ENCODE measurements around the gene ENTR1.

The ENTR1 gene

DNA sequence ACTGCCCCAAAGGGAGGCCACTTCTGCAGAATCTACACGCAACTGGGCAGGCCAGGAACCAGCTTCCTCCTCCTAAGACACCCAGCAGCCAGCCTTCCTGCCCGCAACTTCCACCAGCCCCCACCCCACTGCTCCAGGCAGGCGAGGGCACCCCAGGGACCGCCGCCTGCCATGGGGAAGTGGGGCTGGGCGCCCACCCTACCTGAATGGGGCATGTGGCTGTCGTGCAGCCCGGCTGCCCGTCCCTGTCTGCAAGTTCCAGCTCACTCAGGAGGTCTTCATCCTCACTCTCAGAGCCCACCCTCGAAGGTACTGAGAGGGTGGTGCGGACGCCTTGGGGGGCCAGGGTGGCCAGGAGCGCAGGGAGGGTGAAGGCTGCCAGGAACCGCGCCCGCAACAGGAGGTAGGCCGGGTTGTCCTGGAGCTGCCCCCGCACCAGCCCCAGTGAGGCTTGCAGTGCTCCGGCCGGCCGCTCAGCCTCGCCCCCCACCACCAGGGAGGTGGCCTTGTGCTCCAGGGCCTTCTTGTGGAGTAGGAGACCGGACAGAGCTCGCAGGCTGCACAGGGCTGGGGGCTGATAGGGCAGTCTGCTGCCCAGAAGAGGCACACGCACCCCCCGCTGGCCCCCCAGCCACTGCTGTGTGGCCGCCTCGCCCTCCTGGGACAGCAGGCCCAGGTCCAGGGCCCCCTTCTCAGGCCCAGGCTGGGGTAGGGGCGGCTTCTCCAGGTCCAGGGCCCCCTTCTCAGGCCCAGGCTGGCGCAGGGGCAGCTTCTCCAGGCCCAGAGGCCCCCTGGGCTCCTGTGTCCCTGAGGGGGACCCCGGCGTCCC, 32.9 kb downstream of the ENTR1 start:
- DNase-seq: no peak
- TF ChIP-seq CTCF (IDR thresholded peaks at IDR 0.05; ENCODE audit: low read depth, low read length, missing control alignments): no peak
- no peaks in the 10 kb centered on the region for H3K27me3 ChIP-seq (replicated peaks)
- in situ Hi-C loops (cut with HindIII; ENCODE audit: low pct_ligation_motif_present, low sequenced_read_pairs): no loop called here
- no peak overlapping the region for H3K4me3 ChIP-seq (ENCODE audit: low read depth, low read length)
- H3K27ac ChIP-seq: no peak overlapping the region
- peaks cover 55% of the 10 kb centered on the region for H3K36me3 ChIP-seq (replicated peaks)

GRCh38 chr9:136376457-136376856, 34.0 kb downstream of the ENTR1 start:
- Histone ChIP-seq H3K27me3 (replicated peaks) (no peaks in the 10 kb centered on the region), H3K4me3 (ENCODE audit: low read depth, low read length) (no peak overlapping the region), H3K27ac (no peak overlapping the region), H3K36me3 (replicated peaks) (peaks cover 44% of the 10 kb centered on the region)
- in situ Hi-C loops (cut with HindIII; ENCODE audit: low pct_ligation_motif_present, low sequenced_read_pairs): no loop called here
- no peak for DNase-seq
- TF ChIP-seq CTCF (IDR thresholded peaks at IDR 0.05; ENCODE audit: low read depth, low read length, missing control alignments): no peak

DNA sequence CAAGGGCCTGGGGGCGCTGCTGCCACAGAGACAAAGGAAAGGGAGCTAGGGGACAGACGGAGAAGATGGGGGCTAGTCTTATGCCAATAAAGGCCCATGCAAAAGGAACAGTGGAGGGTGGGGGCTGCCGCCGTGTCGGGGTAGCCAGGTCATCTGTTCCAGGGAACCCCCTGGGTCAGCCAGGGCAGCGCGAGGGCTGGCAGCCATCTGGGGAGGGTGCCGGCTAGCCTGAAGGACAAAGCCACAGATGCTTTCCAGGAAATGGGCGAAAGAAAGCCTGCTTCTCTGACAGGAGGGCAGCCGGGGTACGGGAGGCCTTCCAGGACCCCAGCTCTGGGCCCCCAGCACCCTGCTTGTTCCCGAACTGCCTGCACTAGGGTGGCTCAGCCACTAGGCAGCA, 35.3 kb downstream of the ENTR1 start:
- H3K27me3 ChIP-seq (replicated peaks): no peaks in the 10 kb centered on the region
- H3K36me3 ChIP-seq (replicated peaks): peaks cover 31% of the 10 kb centered on the region
- in situ Hi-C loops (cut with HindIII; ENCODE audit: low pct_ligation_motif_present, low sequenced_read_pairs): no loop called here
- no peak overlapping the region for H3K4me3 ChIP-seq (ENCODE audit: low read depth, low read length)
- no peak for TF ChIP-seq CTCF (IDR thresholded peaks at IDR 0.05; ENCODE audit: low read depth, low read length, missing control alignments)
- no peak overlapping the region for H3K27ac ChIP-seq
- no peak for DNase-seq

- in situ Hi-C loops (cut with HindIII; ENCODE audit: low pct_ligation_motif_present, low sequenced_read_pairs): no loop called here
- no peak for TF ChIP-seq CTCF (IDR thresholded peaks at IDR 0.05; ENCODE audit: low read depth, low read length, missing control alignments)
- Histone ChIP-seq H3K36me3 (replicated peaks) (peaks cover 24% of the 10 kb centered on the region), H3K27me3 (replicated peaks) (no peaks in the 10 kb centered on the region), H3K27ac (no peak overlapping the region), H3K4me3 (ENCODE audit: low read depth, low read length) (no peak overlapping the region)
- DNase-seq: no peak
Measured at GRCh38 chr9:136374183-136374575, 36.2 kb downstream of the ENTR1 start.

DNA sequence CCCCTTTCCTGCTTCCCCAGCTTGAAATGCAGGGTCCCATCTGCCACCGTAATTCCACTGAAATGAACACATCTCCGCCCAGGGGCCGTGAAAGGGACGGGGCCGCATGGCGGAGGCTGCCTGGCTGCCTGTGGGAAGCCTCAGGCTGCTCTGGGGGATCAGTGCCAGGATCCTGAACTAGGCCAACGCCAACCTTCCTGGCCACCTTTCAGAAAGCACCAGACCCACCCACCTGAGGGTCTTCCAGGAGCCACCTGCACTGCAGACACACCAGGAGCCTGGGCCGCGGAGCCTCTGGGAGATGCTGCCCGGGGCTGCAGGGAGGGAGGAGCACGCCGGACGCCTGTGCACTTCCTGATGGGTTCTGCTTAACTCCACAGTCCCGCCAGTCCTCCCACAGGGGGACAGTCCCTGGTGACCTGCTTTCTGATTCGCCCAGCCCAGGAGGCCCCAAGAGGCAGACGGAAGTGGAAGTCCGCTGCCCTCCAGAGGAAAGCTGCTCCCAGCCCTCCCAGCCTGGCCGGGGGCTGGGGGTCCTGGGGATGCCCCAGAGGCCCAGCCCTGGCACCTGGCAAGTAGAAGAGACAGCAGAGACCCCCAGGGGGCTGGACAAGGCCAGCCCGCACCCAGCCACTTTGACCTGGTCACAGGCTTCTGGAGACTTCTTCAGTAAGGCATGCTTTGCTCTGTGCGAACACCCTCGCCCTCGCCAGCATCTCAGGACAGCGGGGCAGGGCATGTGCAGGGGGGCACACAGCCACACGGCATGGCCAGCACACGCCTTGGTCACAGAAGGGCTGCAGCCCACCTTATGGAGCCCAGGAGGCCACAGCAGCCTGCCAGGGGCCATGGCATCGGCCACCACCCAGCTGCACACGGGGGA, 36.9 kb downstream of the ENTR1 start, which contains the start of gene CARD9:
Gene CARD9 (minus strand): TSS at position 370 of the 883 bp plus-strand sequence. CDS start 1,591 bp downstream, outside the sequence.
- no peaks in the 10 kb centered on the region for H3K27me3 ChIP-seq (replicated peaks)
- no peak within 1 kb of the TSS for H3K4me3 ChIP-seq (ENCODE audit: low read depth, low read length)
- no peak for DNase-seq
- H3K36me3 ChIP-seq (replicated peaks): peaks cover 18% of the 10 kb centered on the region
- H3K27ac ChIP-seq: no peak within 1 kb of the TSS
- in situ Hi-C loops (cut with HindIII; ENCODE audit: low pct_ligation_motif_present, low sequenced_read_pairs): no loop called here
- TF ChIP-seq CTCF (IDR thresholded peaks at IDR 0.05; ENCODE audit: low read depth, low read length, missing control alignments): no peak

All from brain microvascular endothelial cell (primary cell).